WI38 (cell line): ENCODE results near the gene RNASEH2B.

Source experiments
- H3K4me3 ChIP-seq: 2 replicates; pipeline ENCODE4 v1.5.1; 2011; ENCODE audit warnings: low read depth, mild to moderate bottlenecking, control low read depth, low read length
- CTCF ChIP-seq: IDR thresholded peaks from 2 replicates; pipeline ENCODE4 v1.5.1; 2012; ENCODE audit warnings: low read depth, mild to moderate bottlenecking, control low read depth, low read length

RNASEH2B gene

GRCh38 chr13:50892210-50892944 lies 17.2 kb upstream of the RNASEH2B start:
- H3K4me3 ChIP-seq, result no peak overlapping the region
- TF ChIP-seq CTCF, result no peak

- H3K4me3 ChIP-seq, result no peak overlapping the region
- no peak for TF ChIP-seq CTCF
Measured at GRCh38 chr13:50893211-50893852, 16.3 kb upstream of the RNASEH2B start.

GRCh38 chr13:50894012-50894411 lies 15.6 kb upstream of the RNASEH2B start:
- no peak overlapping the region for H3K4me3 ChIP-seq

GRCh38 chr13:50894504-50894903 lies 15.1 kb upstream of the RNASEH2B start:
- no peak overlapping the region for H3K4me3 ChIP-seq
- no peak for TF ChIP-seq CTCF

More at GRCh38 chr13:50894012-50894411, 15.6 kb upstream of the RNASEH2B start:
- TF ChIP-seq CTCF, result no peak

- TF ChIP-seq CTCF, result no peak
- no peak overlapping the region for H3K4me3 ChIP-seq
Measured at GRCh38 chr13:50898338-50898737, 11.3 kb upstream of the RNASEH2B start.

- H3K4me3 ChIP-seq, result no peak overlapping the region
- TF ChIP-seq CTCF, result no peak
Measured at GRCh38 chr13:50901701-50902100, 7.9 kb upstream of the RNASEH2B start.

- no peak for TF ChIP-seq CTCF
- H3K4me3 ChIP-seq, result no peak overlapping the region
Measured at GRCh38 chr13:50905256-50905655, 4.3 kb upstream of the RNASEH2B start.
